Measurements from ENCODE around the gene GALNT2.

The GALNT2 gene

DNA sequence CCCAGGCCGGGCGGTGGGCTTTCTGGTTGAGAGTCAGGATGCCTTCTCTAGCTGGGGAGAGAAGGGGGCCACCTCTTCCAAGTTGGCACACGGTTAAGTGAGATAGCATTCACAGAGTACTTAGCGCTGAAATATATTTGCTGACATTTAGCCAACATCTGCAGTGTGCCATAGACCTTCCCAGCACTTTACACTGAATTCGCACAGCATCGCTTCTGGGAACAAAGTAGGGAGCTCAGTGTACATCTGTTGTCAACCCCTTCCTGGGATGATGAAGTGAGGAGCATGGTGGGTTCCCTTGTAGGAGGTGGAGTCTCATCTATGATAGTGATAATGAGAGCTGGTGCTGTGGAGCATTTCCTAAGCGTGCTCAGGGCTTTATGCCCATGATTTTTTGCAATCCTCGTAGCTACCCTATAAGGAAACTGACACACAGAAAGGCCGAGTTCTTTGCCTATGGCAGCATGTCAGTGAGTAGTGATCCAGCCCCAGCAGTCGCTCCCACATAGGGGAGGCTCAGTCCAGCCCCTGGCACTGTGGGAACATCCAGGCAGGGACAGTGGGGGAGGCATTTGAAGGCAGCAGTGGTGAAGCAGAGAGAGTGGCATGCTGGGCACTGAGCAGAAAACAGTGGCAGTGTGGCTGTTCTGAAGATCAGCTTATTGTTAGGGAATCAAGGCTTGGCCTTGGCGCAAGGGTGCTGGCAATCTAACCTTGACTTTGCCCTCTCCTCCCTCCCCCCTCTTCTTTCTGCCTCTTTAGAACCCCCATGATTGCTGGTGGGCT, 182.8 kb downstream of the GALNT2 start:
- Histone ChIP-seq H3K4me1 (ENCODE audit: insufficient read depth, low read length) (no peaks in the 10 kb centered on the region), H2AFZ (ENCODE audit: low read depth, low read length) (no peak overlapping the region), H3K27me3 (ENCODE audit: insufficient read depth, low read length) (no peaks in the 10 kb centered on the region), H3K9me3 (ENCODE audit: low read length) (peaks cover 2% of the 10 kb centered on the region), H3K4me3 (ENCODE audit: low read length) (no peak overlapping the region), H3K36me3 (ENCODE audit: insufficient read depth, low read length) (peaks cover 58% of the 10 kb centered on the region)

DNA sequence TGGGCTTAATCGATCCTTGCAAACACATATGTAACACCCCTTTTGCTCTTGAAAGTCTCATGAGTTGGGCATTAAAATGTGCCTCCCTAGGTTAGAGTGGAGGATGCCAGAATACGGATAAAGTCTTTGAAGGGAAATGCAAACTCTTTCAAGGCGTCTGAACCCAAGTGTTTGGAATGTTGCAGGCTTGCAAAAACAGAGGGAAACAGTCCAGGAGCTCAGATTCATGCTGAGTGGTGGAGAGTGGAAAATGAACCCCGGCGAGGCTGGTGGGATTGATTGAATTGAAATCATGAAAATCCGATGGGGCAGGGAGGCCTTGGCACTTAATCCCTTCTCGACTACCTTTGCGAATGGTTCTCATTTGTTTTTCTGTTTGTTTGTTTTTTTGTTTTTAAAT, 183.6 kb downstream of the GALNT2 start:
- Histone ChIP-seq H3K36me3 (ENCODE audit: insufficient read depth, low read length) (peaks cover 60% of the 10 kb centered on the region), H3K27me3 (ENCODE audit: insufficient read depth, low read length) (no peaks in the 10 kb centered on the region), H3K4me1 (ENCODE audit: insufficient read depth, low read length) (no peaks in the 10 kb centered on the region), H2AFZ (ENCODE audit: low read depth, low read length) (no peak overlapping the region), H3K9me3 (ENCODE audit: low read length) (peaks cover 6% of the 10 kb centered on the region), H3K4me3 (ENCODE audit: low read length) (no peak overlapping the region)

DNA sequence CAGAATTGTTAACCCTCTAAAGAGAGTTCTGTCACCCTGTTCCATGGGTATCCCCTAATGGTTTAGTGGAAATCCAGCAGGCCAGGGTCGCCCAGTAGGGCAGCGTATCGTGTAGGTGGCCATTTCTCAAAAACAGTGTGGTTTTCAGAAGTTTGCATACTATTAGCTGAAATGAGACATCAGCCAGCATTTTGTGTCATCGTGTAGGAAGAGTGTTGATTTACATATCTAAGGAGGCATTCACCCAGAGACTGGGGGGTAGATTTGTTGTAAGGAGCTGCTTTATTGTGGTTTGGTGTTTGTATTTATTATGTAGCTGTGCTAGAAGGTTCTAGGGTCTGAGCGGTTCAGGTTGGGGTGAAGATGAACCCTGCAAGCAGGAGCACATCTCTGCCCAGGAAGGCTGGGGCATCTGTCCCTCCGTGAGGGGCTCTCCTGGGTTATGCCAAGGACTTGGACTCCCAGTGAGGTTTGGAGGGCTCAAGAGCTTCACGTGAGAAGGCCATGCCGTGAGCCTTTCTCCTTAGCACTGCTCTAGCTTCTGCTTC, 184.7 kb downstream of the GALNT2 start:
- Histone ChIP-seq H3K4me1 (ENCODE audit: insufficient read depth, low read length) (no peaks in the 10 kb centered on the region), H3K9me3 (ENCODE audit: low read length) (peaks cover 6% of the 10 kb centered on the region), H2AFZ (ENCODE audit: low read depth, low read length) (no peak overlapping the region), H3K4me3 (ENCODE audit: low read length) (no peak overlapping the region), H3K27me3 (ENCODE audit: insufficient read depth, low read length) (no peaks in the 10 kb centered on the region), H3K36me3 (ENCODE audit: insufficient read depth, low read length) (peaks cover 52% of the 10 kb centered on the region)

DNA sequence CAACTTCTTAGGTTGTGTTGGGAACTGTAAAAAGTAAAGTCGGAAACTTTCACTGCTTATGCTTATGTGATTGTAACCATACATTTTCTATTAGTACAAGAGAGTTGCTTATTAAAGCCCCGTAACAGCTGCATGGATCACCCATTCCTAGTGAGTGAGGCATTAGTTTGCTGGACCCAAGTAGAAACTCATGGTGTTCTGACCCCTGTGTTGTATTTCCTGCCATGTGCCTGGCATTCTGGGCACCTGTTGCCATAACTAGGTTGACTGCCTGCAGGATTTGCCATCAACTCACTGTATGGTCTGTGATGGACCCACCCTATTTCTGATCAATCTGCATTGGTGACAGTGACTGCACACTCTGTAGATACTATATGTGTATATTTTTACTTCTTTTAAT, 186.1 kb downstream of the GALNT2 start:
- Histone ChIP-seq H3K4me3 (ENCODE audit: low read length) (no peak overlapping the region), H3K27me3 (ENCODE audit: insufficient read depth, low read length) (no peaks in the 10 kb centered on the region), H2AFZ (ENCODE audit: low read depth, low read length) (no peak overlapping the region), H3K4me1 (ENCODE audit: insufficient read depth, low read length) (no peaks in the 10 kb centered on the region), H3K36me3 (ENCODE audit: insufficient read depth, low read length) (peaks cover 53% of the 10 kb centered on the region), H3K9me3 (ENCODE audit: low read length) (peaks cover 8% of the 10 kb centered on the region)

DNA sequence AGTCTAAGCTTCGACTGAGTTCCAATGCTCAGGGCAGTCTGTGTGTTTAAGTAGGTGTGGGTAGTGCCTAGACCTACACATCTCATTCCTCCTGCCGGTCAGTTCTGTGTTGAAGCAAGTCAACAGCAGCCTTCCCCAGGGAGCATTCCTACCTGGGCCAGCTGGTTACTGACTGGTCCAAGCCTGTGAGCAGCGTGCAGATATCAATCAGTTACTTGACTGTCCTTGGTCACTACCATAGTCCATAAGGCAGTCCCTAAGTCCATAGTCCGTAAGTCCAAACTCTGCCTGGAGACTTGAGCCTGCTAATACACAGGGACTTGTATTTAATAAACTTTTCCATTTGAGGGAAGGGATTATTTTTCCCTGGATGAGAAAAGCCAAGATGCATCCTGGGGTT, 187.2 kb downstream of the GALNT2 start:
- H3K4me1 ChIP-seq (ENCODE audit: insufficient read depth, low read length), result no peaks in the 10 kb centered on the region
- no peak overlapping the region for H3K4me3 ChIP-seq (ENCODE audit: low read length)
- peaks cover 51% of the 10 kb centered on the region for H3K36me3 ChIP-seq (ENCODE audit: insufficient read depth, low read length)
- no peaks in the 10 kb centered on the region for H3K27me3 ChIP-seq (ENCODE audit: insufficient read depth, low read length)
- peaks cover 8% of the 10 kb centered on the region for H3K9me3 ChIP-seq (ENCODE audit: low read length)
- H2AFZ ChIP-seq (ENCODE audit: low read depth, low read length), result no peak overlapping the region

DNA sequence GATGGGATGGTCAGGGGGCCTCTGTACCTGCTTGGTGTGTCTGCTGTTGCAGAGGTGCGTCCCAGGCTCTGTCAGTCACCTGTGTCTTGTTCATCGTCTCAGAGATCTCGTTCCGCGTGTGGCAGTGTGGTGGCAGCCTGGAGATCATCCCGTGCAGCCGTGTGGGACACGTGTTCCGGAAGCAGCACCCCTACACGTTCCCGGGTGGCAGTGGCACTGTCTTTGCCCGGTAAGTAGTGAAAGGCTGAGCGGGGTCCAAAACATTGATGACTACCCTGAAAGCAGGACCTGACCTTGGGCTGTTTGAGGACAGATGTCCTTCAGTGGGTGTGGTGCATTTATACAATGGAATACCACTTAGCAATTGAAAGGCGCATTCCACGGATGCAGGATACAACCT, 188.1 kb downstream of the GALNT2 start:
- Histone ChIP-seq H3K36me3 (ENCODE audit: insufficient read depth, low read length) (peaks cover 43% of the 10 kb centered on the region), H3K9me3 (ENCODE audit: low read length) (peaks cover 8% of the 10 kb centered on the region), H3K4me1 (ENCODE audit: insufficient read depth, low read length) (no peaks in the 10 kb centered on the region)

DNA sequence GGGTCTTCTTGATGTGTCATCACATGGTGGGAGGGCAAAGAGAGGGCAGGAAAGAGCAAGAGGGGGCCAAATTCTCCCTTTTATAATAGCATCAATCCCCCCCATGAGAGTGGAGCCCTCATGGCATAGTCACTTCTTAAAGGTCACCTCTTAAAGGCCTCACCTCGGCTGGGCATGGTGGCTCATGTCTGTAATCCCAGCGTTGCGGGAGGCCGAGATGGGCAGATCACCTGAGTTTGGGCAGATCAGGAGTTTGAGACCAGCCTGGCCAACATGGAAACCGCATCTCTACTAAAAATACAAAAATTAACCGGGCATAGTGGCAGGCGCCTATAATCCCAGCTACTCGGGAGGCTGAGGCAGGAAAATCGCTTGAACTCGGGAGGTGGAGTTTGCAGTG, 189.0 kb downstream of the GALNT2 start:
- no peak overlapping the region for H2AFZ ChIP-seq (ENCODE audit: low read depth, low read length)
- no peak overlapping the region for H3K4me3 ChIP-seq (ENCODE audit: low read length)
- no peaks in the 10 kb centered on the region for H3K4me1 ChIP-seq (ENCODE audit: insufficient read depth, low read length)
- H3K9me3 ChIP-seq (ENCODE audit: low read length), result peaks cover 8% of the 10 kb centered on the region
- H3K27me3 ChIP-seq (ENCODE audit: insufficient read depth, low read length), result no peaks in the 10 kb centered on the region
- H3K36me3 ChIP-seq (ENCODE audit: insufficient read depth, low read length), result peaks cover 36% of the 10 kb centered on the region

More for the DNA sequence above, 188.1 kb downstream of the GALNT2 start:
- Histone ChIP-seq H3K4me3 (ENCODE audit: low read length) (no peak overlapping the region), H2AFZ (ENCODE audit: low read depth, low read length) (no peak overlapping the region), H3K27me3 (ENCODE audit: insufficient read depth, low read length) (no peaks in the 10 kb centered on the region)

DNA sequence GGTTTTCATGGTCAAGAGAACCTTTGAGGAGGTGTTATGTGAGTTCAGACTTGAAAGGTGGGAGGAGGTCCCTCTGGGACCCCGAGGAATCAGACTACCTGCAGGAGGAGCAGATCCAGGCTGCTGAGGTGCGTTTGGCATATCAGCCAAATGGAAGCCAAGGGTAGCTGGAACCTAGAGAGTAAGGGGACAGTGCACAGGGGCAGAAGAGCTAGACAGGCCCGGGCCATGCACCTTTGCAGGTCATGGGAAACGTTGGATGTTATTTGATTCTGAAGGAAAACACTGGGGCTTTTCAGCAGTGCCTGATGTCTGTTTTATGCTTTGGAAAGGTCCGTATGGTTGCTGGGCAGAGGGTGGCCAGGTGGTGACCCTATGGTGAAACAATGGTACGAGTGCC, 189.9 kb downstream of the GALNT2 start:
- H2AFZ ChIP-seq (ENCODE audit: low read depth, low read length), result no peak overlapping the region
- peaks cover 8% of the 10 kb centered on the region for H3K9me3 ChIP-seq (ENCODE audit: low read length)
- H3K27me3 ChIP-seq (ENCODE audit: insufficient read depth, low read length), result no peaks in the 10 kb centered on the region
- peaks cover 36% of the 10 kb centered on the region for H3K36me3 ChIP-seq (ENCODE audit: insufficient read depth, low read length)
- no peaks in the 10 kb centered on the region for H3K4me1 ChIP-seq (ENCODE audit: insufficient read depth, low read length)
- H3K4me3 ChIP-seq (ENCODE audit: low read length), result no peak overlapping the region

DNA sequence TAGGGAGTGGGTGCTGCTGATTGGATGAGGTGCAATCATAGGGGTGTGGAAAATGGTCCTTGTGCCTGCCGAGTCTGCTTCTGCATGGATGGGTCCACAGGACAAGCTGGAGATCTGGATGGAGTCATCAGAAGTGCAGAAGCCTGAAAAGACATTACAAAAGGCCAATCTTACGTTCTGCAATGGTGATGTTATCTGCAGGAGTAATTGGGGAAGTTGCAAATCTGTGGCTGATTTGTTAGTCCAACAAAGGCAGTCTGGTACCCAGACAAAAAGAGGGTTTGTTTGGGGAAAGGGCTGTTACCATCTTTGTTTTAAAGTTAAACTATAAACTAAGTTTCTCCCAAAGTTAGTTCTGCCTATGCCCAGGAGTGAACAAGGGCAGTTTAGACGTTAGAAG, 192.6 kb downstream of the GALNT2 start:
- Histone ChIP-seq H3K36me3 (ENCODE audit: insufficient read depth, low read length) (peaks cover 54% of the 10 kb centered on the region), H2AFZ (ENCODE audit: low read depth, low read length) (no peak overlapping the region), H3K4me1 (ENCODE audit: insufficient read depth, low read length) (no peaks in the 10 kb centered on the region), H3K9me3 (ENCODE audit: low read length) (peaks cover 6% of the 10 kb centered on the region), H3K4me3 (ENCODE audit: low read length) (no peak overlapping the region), H3K27me3 (ENCODE audit: insufficient read depth, low read length) (no peaks in the 10 kb centered on the region)

DNA sequence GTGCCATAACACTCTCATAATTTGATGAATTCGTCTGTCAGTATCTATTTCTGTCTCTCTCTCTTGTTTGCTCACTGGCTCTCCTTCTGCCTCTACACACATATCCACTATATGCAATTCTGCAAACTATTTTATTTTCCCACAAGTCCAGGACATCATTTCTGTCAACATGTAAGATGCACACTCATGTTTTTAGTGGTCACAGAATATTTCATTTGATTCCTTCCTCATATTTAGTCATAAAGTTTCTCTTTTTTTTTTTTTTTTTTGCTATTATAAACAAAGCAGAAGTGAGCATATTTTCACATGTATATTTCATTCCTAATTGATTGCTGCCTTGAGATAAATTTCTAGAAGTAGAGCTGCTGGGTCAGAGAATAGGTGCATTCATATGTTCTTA, 193.8 kb downstream of the GALNT2 start:
- Histone ChIP-seq H3K27me3 (ENCODE audit: insufficient read depth, low read length) (no peaks in the 10 kb centered on the region), H3K4me3 (ENCODE audit: low read length) (no peak overlapping the region), H3K9me3 (ENCODE audit: low read length) (peaks cover 2% of the 10 kb centered on the region), H2AFZ (ENCODE audit: low read depth, low read length) (no peak overlapping the region), H3K36me3 (ENCODE audit: insufficient read depth, low read length) (peaks cover 57% of the 10 kb centered on the region), H3K4me1 (ENCODE audit: insufficient read depth, low read length) (no peaks in the 10 kb centered on the region)

DNA sequence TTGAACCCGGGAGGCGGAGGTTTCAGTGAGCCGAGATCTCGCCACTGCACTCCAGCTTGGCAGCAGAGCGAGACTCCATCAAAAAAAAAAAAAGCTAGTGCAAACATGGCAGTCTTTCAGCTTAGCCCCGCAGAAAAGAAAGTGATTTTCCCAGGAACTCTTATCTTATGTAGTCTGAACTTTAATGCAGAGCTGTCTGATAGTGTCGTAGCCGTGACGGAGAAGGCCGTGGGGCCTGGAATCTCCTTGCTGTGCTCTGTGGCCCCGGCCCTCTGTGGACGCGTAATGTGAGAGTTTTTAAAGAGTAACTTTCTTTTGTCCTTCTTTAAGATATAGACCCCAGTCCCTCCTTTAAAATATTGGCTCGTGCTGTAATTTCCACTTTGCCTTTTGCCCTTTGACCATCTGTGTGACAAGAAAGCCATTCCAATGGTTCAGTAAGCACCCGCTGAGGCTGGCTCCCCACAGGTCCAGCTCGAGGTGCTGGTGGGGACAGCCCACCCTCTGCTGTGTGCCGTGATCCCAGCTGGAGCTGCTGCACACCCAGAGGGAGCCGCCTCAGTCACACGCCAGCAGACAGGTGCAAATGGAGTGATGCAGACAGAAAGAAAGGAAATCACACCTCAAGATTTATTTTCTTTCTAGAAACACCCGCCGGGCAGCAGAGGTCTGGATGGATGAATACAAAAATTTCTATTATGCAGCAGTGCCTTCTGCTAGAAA, 195.1 kb downstream of the GALNT2 start:
- Histone ChIP-seq H2AFZ (ENCODE audit: low read depth, low read length) (no peak overlapping the region), H3K36me3 (ENCODE audit: insufficient read depth, low read length) (peaks cover 59% of the 10 kb centered on the region), H3K27me3 (ENCODE audit: insufficient read depth, low read length) (no peaks in the 10 kb centered on the region)

DNA sequence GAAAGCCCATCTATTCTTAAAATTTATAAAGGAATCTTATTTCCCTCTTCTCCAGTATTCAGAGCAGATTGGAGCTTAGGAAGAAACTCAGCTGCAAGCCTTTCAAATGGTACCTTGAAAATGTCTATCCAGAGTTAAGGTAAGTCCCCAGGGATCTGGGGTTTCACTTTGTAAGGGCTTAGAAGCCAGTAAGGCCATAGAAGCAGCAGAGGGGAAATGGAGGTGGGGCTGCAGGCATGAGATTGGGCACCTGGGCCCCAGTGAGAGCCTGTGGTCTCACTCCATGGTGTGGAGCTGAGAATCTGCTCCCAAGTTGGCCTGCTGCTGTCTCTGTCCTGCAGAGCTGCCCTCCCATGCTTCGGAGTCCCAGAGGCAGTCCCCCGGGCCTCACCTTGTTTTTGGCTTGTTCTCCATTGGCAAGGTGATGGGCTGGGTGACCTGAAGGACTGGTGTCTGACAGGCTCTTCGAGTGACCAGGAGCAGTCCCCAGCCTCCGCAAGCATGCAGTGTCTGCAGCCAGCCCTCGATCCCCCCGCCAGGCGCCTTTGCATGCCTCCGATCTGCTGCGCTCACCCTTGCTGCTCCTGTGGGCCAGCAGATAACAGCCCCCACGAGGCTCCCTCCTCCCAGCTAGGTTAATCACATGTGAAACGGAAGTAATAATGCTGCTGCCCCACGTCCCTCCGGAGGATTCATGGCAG, 196.0 kb downstream of the GALNT2 start:
- Histone ChIP-seq H3K9me3 (ENCODE audit: low read length) (no peaks in the 10 kb centered on the region), H3K27me3 (ENCODE audit: insufficient read depth, low read length) (no peaks in the 10 kb centered on the region), H3K4me3 (ENCODE audit: low read length) (no peak overlapping the region), H3K4me1 (ENCODE audit: insufficient read depth, low read length) (no peaks in the 10 kb centered on the region), H3K36me3 (ENCODE audit: insufficient read depth, low read length) (peaks cover 53% of the 10 kb centered on the region), H2AFZ (ENCODE audit: low read depth, low read length) (no peak overlapping the region)

More for the DNA sequence above, 195.1 kb downstream of the GALNT2 start:
- Histone ChIP-seq H3K4me3 (ENCODE audit: low read length) (no peak overlapping the region), H3K9me3 (ENCODE audit: low read length) (peaks cover 2% of the 10 kb centered on the region), H3K4me1 (ENCODE audit: insufficient read depth, low read length) (no peaks in the 10 kb centered on the region)
